SH-SY5Y (cell line): ENCODE results near the gene STAC3.

ENCODE experiments used
- GATA2 ChIP-seq: IDR thresholded peaks from 2 replicates; pipeline ENCODE4 v1.6.1; 2011; ENCODE audit warnings: mild to moderate bottlenecking, low read depth, low read length
- GATA3 ChIP-seq: IDR thresholded peaks from 2 replicates; pipeline ENCODE4 v1.6.1; 2011; ENCODE audit warnings: low read depth, mild to moderate bottlenecking, low read length, moderate library complexity

GRCh38 chr12:57205186-57205585 is 45.8 kb downstream of the STAC3 start:
- TF ChIP-seq GATA2 (no peak), GATA3 (no peak)
